Activated CD8-positive, alpha-beta memory T cell treated with anti-CD3 and anti-CD28 coated beads, Interleukin-2, amount 50 U/mL, for 24 hours (primary cell): ENCODE results near the gene ANKRD36C.
"Not testable (repeated sequence)": the region's sequence is repeated elsewhere in the genome, so short reads cannot be mapped to it uniquely, and the experiment has no call there.

Experiments
- DNase-seq: peaks from one replicate; pipeline ENCODE4 v3.0.0-alpha.2; 2020; ENCODE audit errors: extremely low read depth

Gene ANKRD36C

DNA sequence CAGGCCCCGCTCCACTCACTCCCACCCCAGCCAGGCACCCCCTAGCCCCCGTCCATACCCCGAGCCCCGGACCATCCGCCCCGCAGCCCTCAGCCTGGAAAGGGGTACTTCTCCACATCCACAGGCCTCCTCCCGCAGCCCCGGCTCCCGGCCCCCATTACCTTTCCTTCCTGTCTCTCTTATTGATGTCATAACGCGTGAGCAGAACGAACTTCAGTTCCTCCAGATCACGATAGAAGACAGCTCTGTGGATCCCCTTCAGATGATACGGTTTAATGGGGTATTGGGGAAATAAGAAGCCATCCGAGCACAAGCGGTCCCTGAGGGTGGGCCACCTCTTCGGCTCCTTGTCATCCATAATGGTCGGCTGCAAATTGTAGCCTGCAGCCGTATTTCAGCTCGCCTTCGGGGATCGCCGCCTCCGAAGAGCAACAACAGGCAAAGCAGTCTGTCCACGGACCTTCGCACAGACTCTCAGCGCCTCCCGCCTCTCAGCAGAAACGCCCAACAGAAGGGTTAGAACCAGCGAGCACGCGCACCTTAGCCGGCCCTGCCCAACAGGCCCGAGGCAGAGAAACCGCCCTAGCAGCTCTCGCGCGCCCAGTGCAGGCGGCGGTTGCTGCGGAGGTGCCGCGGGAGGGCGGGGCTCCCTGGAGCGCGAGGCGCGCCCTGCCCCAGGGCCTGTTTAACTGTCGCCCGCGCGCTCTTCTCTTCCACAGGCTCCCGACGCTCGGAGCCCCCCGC, at the start of gene ANKRD36C:
ANKRD36C (minus strand) TSS at position 474 of the 744 bp plus-strand sequence; CDS start at position 358, 116 bp downstream.
- DNase-seq: not testable (repeated sequence)

DNA sequence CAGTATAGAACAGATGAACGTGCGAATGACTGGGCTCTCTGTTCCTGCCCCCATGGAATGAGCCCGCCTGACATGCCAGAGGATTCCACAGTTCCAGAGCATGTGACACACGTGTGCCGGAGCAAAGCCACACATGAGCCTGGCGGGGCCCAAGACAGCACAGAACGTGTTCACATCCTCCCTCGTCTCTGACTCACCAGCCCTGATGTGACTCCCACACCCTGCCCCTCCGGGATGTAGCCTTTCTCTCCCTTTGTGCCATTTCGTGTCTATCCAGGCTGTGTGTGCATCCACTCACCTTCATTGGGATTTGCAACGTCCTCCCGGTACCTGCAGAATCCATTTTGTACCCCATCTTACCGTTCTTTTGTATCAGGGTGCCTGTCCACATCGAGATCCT, 43.9 kb upstream of the ANKRD36C start:
- DNase-seq: not testable (repeated sequence)

DNA sequence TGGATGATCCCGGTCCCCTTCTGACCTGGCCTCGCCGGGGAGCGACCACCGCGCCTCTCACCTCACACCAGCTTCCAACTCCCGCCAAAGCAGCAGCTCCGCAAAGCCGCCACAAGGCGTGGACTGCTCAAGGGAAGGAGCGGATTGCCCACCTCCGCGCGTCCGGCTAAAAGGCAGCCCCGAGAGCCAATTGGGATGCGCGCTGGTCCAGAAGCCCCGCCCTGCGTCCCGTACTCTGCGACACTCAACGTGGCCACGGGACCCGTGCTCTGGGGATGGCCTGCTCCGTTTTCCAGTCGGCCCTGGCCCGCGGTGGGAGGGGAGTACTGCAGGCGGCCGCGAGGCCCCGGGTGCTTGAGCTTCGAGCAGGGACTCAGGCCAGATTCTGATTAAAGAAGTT, 43.2 kb upstream of the ANKRD36C start, which contains the start of gene GPAT2:
GPAT2 (minus strand) TSS at position 125 of the 400 bp plus-strand sequence. CDS start 2,557 bp downstream, outside the sequence.
- DNase-seq: not testable (repeated sequence)

DNA sequence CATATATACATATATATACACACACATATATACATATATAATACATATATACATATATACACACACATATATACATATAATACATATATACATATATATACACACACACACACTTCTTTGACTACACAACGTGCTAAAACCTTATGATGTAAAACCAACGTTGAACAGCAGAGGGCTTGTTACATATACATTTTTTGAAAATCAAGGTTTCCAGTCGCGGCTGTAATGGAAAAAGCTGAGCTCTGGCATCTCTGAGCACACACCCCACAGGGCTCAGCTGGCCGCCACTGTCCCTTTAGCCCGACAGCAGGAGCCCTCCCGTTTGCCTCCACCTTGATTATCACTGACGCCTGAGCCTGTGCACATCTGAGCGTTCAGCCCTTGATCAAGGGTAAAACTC, 42.4 kb upstream of the ANKRD36C start:
- not testable (repeated sequence) for DNase-seq

DNA sequence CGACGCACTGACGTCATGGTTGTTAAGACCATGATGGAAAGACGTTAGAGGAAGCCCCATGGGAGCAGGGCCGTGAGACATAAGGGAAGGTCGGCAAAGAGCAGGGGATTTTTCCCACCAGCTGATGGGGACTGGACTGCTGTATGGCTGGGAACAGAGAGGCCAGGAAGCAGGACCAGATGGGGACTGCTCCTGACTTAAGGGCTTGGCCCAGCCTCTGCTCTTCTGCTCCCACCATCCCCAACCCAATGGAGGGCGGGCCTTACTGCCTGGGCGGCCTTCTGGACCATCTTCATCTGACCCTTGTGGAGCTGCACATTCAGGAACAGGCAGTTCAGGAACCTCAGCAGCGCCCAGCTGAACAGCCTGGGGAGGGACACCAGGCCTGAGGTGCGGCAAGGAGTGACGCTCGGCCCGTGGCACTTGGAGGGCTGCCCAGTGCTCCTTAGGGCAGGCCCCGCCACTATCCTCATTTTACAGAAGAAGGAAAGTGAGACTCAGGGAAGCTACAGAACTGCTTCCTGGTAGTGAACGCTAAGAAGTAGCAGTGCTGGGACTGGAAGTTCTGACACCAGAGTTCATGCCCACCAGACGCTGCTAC, 36.2 kb upstream of the ANKRD36C start:
- DNase-seq: not testable (repeated sequence)

- not testable (repeated sequence) for DNase-seq
Measured at GRCh38 chr2:96025755-96026154, 34.1 kb upstream of the ANKRD36C start.

DNA sequence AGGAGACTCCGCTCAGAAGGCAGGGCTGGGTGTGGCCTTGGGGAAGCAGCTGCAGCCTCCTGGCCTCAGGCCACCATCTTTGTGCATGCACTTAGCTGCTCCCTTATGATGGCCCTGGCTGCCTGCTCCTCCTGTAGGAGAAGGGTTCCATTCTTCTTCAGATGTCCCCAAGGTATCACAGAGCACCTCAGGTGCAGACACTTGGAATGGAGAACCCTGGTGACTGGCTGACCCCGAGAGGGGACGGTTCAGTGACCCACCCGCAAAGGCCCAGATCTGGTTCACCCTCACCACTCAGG, 33.5 kb upstream of the ANKRD36C start:
- no peak for DNase-seq

DNA sequence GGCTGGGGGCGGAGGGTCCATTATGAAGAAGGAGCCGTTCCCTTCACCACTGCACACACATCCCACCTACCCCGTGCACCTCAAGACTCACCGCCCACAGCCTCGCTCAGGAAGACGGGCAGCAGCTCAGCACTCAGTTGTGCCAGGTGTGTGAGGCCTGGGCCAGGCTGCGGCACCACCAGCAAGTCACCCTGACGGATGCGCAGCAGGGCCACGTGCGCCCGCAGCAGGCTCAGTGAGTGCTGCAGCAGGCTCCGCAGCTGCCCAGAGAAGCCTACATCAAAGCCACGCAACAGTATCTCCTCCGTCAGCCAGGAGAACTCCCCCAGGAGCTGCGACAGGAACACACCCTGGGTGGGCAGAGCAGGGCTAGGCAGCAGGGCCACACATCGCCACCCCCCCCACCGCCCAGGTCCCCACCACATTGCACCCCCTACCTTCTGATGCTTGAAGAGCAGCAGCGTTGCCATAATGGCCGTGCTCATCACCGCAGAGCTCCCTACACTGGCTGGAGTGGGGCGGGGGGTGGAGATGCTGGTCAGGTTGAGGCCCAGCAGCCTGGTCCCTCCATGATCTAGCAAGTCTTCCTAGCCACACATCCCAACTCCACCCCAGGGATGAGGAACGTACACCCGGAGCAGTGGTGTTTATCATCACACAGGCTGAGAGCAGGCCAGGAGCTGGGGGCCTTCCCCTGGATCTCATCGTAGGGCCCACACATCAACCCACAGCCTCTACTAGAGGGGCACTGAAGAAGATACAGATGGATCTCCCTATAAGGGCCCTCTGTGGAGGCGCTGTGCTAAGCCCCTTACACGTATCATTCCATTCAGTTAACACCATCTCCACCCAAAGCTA, 32.9 kb upstream of the ANKRD36C start:
- no peak for DNase-seq

GRCh38 chr2:96023701-96024100, 32.1 kb upstream of the ANKRD36C start:
- not testable (repeated sequence) for DNase-seq

DNA sequence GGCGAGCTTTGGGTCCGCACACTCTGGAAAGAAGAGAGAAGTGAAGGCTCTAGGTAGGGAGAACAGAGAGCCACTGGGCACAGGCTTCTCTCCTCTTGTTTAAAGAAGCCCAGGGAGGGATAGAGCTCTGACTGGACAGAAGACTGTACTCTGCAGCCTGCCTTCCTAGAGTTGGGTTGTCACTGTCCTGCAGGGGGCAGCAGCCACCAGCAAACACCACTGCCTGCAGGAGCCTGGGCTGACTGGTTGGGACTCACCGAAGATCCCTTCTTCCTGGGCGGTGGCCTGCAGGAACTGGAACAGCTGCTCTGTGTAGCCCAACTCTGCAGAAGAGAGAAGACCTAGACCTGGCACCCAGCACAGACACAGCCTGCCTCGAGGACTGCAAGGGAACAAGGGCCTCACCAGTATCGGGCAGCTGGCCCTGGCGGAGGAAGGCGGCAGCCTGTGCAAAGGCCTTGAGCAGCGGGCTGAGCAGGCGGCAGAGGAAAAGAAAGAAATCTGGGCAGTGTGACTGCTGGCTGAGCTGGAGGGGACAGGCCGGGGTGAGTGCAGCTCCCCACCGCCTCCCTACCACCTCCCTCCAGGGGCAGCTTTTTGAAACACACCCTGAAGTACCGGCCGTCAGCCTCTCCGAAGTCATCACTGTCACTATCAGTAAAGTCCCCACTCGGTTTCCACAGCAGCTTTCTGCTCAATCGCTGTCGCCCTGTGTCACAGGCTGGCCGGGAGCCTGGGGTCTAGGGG, 31.2 kb upstream of the ANKRD36C start:
- peak; percentile 19 for DNase-seq

GRCh38 chr2:96022126-96022525, 30.5 kb upstream of the ANKRD36C start:
- DNase-seq: not testable (repeated sequence)

GRCh38 chr2:96021142-96021541, 29.5 kb upstream of the ANKRD36C start:
- not testable (repeated sequence) for DNase-seq

GRCh38 chr2:96019909-96020590, 28.4 kb upstream of the ANKRD36C start:
- DNase-seq: not testable (repeated sequence)

GRCh38 chr2:96016321-96016720, 24.7 kb upstream of the ANKRD36C start:
- not testable (repeated sequence) for DNase-seq

GRCh38 chr2:96012792-96013264, 21.2 kb upstream of the ANKRD36C start:
- DNase-seq: not testable (repeated sequence)

DNA sequence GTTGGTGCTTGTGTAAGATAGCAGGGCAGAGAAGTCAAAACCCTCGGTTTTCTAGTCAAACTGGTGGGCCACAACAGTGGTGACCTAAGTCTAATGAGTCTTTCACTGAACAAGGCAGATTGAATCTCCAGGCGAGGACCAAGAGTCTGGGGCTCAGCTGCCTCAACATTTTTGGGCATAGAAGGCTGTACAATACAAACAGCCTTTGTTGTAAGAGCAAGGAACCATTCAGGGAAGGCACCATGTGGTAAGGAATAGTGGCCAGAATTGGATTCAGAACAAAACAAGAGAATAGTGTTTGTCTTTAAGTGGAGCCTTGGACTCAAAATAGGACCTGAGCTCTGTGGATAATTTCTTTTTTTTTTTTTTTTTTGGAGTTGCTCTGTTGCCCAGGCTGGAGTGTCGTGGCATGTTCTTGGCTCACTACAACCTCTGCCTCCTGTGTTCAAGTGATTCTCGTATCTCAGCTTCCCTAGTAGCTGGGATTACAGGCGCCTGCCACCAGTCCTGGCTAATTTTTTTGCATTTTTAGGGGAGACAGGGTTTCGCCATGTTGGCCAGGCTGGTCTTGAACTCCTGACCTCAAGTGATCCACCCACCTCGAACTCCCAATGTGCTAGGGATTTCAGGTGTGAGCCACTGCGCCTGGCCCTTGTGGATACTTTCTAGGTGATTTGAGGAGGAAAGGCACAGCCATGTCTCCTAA, 20.6 kb upstream of the ANKRD36C start:
- not testable (repeated sequence) for DNase-seq

DNA sequence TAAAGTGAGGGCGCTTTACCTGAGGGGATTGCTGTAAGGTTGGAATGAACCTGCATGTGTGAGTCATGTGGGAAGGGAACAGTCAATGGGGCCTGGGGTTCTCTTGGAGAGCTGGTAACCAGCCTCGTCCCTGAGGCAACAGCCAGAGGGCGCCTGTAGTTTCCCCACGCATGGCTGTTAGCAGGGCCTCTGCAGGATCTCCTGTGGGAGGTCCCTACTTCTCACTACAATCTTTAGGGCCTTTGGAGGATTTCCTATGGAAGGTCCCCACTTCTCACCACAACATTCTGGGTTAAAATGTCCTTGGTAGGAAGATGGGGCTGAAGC, 19.5 kb upstream of the ANKRD36C start:
- DNase-seq: not testable (repeated sequence)

DNA sequence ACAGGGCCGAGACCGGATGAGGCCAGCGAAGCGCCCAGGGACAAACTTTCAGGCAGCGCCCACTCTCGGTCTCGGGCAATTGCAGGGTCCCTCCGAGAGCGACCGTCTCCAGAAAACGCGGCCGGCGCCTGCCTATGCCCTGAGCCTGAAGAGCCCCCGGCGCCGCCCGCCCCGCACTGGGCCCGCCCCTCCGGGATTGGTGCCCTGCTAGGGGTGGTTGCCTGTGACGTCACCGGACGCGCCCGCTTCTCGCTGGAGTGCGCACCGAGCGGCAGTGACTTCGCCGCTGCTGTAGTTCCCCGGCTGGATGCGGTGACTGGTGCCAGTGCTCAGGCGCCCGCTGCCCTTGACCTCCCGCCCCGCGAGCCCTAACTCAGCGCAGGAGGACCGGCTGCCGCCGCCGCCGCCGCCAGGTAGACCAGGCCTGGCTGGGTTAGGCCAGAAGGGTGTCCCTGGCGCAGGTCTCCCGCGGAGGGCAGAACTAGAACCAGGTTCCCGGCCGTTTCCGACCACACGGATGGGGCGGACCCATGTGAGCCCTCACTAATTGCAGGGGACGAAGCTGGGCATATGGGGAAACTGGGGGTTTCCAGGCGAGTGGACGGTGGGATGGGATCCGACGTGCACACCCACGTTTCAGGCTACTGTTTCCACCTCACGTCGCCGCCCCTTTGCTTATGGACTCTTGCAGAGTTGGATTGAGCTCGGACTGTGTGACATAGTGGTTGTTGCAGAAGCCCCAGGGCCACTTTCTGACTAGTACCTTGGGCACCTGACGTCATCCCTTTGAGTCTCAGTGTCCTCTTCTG, 18.9 kb upstream of the ANKRD36C start:
- peak; percentile 90 for DNase-seq

DNA sequence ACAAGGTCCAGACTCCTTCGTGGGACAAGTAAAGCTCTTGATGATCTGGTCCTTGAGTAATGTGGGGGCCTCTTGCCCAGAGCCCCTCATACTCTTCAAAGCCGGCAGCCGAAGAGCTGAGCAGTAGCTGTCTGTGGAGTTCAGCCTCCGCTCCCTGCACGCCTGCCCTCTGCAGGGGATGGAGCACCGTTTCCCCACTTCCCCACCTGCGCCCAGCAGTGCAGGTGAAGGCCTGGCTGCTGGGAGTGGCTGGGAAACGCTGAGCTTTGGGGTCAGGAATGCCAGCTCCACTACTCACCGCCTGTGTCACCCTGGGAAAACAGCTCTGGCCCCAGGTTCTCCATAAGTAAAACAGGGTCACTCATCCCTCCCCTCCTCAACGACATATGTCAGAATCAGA, 18.2 kb upstream of the ANKRD36C start:
- not testable (repeated sequence) for DNase-seq
